ENCODE measurements around the gene GPS1. TPM values are rescaled to one million over a fixed set of nuclear protein-coding genes. Genes with fewer than 3 reads are reported as not detected.

The GPS1 gene
- total and polyA plus RNA-seq, 2 donors (not counting 1 experiment from before 2014, with no cell fraction given) = 80.5 to 124 TPM

DNA sequence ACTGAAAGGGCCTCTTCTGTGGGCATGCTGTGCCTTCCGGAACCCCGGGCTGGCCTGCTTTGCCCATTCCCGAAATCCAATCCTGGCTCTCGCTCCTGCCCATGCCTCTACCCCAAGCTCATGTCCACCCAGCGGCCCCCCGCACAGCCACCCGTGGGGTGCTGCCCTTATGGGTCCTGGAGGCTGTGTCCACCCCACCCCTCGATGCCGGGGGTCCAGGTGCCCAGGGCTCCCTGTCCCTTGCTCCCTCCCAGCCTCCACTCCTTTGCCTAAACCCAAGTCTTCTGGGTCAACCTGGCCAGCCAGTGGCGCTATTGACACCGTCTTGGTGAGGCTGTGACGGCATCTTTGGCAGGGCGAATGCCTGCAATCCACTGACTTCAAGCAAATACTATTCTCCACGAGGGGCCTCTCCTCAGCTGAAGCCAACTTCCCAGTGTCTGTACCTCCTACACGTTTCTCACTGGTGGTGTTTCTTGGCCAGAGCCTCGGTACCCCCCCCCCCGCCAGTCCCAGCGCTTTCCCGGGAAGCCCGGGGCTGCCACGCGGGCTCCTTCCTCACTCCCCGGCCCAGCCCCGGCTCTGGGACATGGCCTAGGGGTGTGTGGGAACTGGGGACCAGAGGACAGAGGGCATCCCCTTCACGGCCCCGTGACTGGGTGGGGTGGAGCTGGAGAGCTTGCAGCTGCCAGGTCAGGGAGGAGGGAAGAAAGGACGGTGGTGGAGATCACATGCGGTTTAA, 26.1 kb downstream of the GPS1 start:
- POLR2A ChIA-PET = no interaction called here

More for the DNA sequence above, 26.1 kb downstream of the GPS1 start:
- Histone ChIP-seq H3K36me3 (replicated peaks in 1 of 2; ENCODE audit: control extremely low read depth in 1 of 2, control insufficient read depth in 1 of 2, extremely low read depth in 1 of 2, insufficient read depth in 2 of 2, low read length in 1 of 2) (peaks cover 0 to 23% of the 10 kb centered on the region in 2 experiments), H4K20me1 (ENCODE audit: control insufficient read depth, insufficient read depth, low read length, poor library complexity, severe bottlenecking) (no peaks in the 10 kb centered on the region), H3K9ac (ENCODE audit: low read length) (no peak overlapping the region), H3K4me3 (ENCODE audit: control extremely low read depth in 1 of 5, extremely low read depth in 1 of 5, insufficient read depth in 1 of 5, low read depth in 2 of 5, low read length in 4 of 5) (no peak overlapping the region), H3K27ac (ENCODE audit: low read length in 2 of 2) (no peak overlapping the region), H3K79me2 (ENCODE audit: control insufficient read depth, insufficient read depth, low read length) (no peaks in the 10 kb centered on the region), H3K9me3 (ENCODE audit: control extremely low read depth in 1 of 3, control insufficient read depth in 2 of 3, insufficient read depth in 1 of 3, low read length in 2 of 3) (no peaks in the 10 kb centered on the region), H3K4me1 (ENCODE audit: control insufficient read depth in 2 of 2, insufficient read depth in 2 of 2, low read length in 2 of 2) (no peaks in the 10 kb centered on the region), H3K4me2 (replicated peaks; ENCODE audit: low read depth, low read length, poor library complexity, severe bottlenecking) (no peak overlapping the region), H2AFZ (ENCODE audit: insufficient read depth, low read depth, low read length, poor library complexity, severe bottlenecking) (no peak overlapping the region), H3K27me3 (replicated peaks in 1 of 4; ENCODE audit: control extremely low read depth in 1 of 4, control insufficient read depth in 3 of 4, insufficient read depth in 4 of 4, low read length in 3 of 4) (no peaks in the 10 kb centered on the region)
- DNase-seq = no peak
- no peaks in the 10 kb centered on the region for H3K9me3 Mint-ChIP-seq (ENCODE audit: insufficient read depth)
- TF ChIP-seq EZH2 (IDR thresholded peaks at IDR 0.05; ENCODE audit: borderline replicate concordance, insufficient read depth, low read depth, low read length, poor library complexity, severe bottlenecking) = no peak
- TF ChIP-seq CTCF (IDR thresholded peaks at IDR 0.05) = no peak
- CTCF ChIA-PET = no interaction called here
- no peaks in the 10 kb centered on the region for H3K4me1 Mint-ChIP-seq
- 91% methylated on average over 19 of the region's 28 CpGs for WGBS (ENCODE audit: insufficient coverage)
- intact Hi-C loops (cut with micrococcal nuclease) = no loop called here
- H3K4me3 Mint-ChIP-seq = no peak overlapping the region
- no peak overlapping the region for H3K27ac Mint-ChIP-seq
- H3K27me3 Mint-ChIP-seq = no peaks in the 10 kb centered on the region
- ATAC-seq (ENCODE audit: low read depth) = no peak
